GM18499 (cell line): ENCODE measurements around the gene LYSET.
"Not testable (repeated sequence)": the region's sequence is repeated elsewhere in the genome, so short reads cannot be mapped to it uniquely, and the experiment has no call there.

Source experiments
- ATAC-seq: cut with Tn5 transposase; IDR thresholded peaks from one replicate; pipeline ENCODE4 v1.9.1; 2021; ENCODE audit warnings: moderate number of reproducible peaks; ENCODE audit not compliant: insufficient read depth, unreplicated experiment

Gene LYSET, protein sequence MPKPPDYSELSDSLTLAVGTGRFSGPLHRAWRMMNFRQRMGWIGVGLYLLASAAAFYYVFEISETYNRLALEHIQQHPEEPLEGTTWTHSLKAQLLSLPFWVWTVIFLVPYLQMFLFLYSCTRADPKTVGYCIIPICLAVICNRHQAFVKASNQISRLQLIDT

DNA sequence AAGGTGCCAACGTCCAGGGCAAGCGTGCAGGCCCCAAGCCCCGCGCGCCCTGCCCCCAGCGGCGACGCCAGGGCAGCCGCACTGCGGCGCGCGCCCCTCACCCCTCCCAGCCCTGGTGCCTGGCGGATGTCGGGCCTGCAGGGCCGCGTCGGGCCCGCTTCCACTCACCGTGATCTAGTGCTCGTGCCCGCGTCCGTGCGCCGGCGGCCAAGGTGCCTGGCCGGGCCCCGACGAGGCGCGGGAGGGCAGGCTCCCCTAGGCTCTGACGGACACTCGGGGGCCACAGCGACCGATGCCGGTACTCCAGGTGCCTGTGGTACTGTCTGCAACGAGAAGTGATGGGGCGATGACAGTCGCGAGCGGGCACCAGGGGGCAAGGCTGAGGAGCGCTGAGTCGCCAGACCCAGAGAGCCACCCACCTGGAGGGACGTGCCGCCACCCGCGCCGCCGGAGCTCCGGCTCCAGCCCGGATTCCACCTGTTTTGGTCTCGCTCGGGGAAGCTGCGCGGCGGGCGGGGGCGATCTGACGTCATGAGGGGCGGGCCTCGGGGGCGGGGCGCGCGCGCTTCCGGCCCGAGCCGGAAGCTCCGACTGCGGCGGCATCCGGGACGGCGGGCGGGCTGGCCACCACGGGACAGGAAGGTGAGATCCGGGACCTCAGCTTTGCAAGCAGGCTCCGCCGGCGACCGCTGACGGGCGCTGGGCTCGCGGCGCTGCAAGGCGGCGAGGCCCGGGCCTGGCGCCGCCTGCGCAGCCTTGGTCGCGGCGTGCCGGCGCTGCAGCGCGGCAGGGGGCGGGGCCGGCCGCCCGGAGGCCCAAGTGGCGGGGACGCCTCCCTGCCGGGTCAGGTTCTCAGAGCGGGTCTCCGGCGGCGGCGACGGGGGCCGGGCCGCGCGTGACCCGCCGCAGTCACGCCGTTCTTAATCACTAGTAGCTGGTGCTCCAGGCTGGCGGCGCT lies at the start of gene LYSET, which contains the start of gene MOAP1:
Gene LYSET (plus strand): TSS at position 927 of the 958 bp plus-strand sequence. CDS start 89 bp downstream, outside the sequence.
Gene MOAP1 (minus strand): TSS at position 507 of the 958 bp plus-strand sequence. CDS start 655 bp downstream, outside the sequence.
- peak; percentile 70 for ATAC-seq

DNA sequence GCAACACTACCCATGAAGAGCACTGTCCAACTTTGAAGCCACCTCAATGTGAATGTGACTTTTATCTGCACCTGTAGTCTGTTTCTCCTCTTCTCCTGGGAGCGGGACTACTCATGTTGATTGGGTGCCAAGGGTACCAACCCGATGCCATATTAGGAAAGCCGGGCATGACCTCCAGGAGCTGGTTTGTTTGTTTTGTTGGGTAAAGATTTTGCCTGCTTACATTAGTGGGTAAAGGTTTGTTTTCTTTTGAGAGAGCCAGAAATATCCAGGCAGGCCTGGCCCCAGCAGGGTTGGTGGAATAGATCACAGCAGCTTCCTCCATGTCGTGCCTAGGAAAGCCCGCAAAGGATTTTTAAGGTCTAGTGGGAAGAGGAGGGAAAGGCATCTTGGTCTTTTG lies 49.7 kb upstream of the LYSET start:
- ATAC-seq, result no peak

DNA sequence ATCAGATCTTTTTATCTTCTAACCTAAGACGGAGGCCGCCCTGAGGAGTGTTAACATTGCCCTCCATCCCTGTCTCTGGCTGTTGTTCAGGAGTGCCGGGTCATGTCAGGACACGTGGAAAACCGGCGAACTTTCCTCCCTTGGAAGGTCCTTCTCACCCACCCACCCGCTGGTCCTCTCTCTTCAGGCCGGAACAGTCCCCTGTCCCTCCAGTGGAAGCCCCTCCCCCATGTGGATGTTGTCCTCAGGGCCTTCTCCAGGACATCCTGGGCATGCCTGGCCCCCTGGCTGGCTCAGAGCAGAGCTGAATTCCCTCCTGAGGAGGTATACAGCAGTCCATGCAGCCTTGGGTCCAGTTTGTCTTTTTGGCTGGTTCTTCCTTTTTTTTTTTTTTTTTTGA lies 49.1 kb upstream of the LYSET start:
- no peak for ATAC-seq

DNA sequence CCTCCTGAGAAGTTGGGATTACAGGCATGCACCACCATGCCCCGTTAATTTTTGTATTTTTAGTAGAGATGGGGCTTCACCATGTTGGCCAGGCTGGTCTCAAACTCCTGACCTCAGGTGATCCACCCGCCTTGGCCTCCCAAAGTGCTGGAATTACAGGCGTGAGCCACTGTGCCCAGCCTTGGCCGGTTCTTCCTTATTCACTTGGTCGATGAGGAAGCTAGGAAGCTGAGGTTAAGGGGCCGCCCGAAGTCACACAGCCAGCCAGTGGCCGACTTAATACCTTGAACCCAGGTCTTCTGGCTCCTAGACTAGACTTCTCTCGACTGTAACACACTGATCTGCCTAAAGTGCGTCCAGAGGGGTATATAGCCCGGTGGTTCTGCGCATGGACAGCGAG lies 48.6 kb upstream of the LYSET start:
- ATAC-seq, result not testable (repeated sequence)

DNA sequence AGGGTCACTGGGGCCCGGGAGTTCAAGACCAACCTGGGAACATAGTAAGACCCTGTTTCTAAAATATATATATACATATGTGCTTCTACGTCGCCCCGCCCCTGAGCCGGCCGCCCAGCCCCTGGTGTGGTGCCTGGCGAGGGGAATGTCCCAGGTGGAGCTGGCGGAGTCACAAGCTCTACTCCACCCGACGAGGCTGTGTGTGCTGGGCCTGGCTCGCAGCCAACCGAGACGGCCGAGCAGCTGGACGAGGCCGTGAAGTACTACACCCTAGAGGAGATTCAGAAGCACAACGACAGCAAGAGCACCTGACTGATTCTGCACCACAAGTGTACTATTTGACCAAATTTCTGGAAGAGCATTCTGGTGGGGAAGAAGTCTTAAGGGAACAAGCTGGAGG lies 47.3 kb upstream of the LYSET start:
- no peak for ATAC-seq

DNA sequence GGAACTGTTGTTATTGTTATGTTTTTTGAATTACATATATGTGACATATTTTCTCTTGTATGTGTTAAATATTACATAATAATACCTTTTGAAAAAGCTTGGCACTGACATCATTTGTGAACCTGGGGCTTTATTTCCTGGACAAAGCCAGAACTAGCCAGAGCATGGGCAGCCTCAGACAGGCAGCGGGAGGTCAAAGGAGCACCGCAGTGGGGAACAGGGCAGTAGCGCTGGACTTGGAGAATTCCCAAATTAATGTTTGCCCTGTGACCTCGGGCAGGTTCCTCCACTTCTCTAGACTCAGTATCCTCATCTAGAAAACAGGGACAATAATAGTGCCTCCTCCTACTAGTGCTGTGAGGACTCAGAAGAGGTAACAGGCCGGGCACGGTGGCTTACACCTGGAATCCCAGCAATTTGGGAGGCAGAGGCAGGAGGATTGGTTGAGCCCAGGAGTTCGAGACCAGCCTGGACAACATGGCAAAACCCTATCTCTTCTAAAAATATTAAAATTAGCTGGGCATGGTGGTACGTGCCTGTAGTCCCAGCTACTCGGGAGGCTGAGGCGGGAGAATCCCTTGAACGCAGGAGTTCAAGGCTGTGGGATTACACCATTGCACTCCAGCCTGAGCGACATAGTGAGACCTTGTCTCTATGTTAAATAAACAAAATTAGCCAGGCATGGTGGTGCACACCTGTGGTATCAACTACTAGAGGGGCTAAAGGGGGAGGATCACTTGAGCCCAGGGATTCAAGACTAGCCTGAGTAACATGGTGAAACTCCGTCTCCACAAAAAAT lies 42.1 kb upstream of the LYSET start:
- ATAC-seq, result no peak

DNA sequence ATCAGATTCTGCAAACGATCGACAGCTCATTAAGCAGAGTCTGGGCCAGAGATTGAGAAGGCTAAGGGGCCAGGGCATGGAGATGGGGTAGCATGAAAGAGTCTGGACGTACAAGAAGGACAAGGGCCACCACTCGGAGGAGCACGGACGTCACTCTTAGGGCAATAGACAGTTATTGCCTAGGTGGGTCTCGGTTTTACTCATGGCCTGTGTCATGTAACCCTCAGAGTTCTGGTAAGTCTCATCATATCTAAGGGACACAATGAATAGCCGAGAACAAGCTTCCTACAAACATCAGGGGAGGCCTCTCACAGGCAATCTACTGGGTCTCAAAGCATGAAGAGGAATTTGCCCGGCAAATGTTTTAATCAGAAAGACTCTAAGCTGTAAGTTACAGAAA lies 39.0 kb upstream of the LYSET start:
- ATAC-seq, result no peak

DNA sequence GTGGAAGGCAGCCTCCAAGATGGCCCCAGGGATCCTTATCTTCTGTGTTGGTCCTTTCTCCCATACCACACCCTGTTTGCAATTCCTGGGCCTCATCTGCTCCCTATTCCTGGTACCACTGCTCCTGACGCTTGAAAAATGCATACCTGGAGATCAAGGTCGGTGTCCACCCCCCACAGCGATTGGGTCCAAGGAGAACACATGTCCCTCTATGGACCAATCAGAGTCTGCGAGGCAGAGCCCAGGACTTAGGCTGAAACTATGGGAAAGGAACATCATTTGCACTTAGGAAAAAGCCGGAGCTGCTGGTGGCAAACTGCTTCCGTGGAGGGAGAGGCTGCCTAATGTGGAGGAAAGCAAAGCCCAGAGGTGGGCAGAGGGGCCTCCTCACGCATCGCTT lies 36.1 kb upstream of the LYSET start:
- ATAC-seq, result no peak

DNA sequence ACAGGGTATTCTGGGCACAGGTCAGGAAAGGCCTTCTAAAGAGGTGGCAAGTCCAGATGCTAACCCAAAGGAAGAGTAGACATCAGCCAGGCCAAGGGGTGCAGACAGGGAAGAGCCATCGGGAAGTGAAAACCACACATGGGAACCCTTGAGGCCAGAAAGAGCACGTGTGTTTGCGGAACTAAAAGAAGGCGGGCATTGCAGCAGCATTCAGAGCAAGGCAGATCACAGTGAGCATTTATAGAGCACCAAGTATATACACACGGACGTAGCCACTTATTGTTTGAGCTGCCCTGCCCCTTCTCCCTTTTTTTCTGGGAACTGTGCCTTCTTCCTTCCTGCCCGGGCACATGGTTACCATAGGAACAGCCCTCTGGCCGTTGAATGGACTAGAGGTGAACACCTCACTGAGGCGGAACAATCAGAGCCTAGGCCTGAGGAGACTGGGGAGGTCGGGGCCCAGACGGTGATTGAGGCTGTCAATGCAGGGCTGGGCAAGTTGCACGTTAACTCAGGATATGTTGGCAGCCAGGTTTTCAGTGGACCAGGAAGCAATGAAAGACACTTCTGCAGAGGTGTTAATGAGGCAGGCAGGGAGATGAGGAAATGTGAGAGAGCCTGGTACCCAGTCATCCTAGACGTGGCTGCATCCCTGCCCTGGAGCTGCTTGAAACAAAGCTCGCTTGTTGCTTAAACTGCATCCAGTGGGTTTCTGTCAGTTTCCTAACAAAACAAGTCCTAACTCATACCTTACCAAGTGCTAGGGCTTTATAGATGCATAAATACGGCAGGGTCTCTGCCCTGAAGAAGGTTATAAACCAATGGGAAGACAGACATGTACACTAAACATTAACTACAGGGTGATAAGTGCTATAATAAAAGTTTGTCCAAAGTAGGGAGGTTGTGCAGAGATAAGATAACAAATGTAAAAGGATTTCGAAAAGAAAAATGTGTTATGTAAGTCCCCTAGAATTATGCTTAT lies 34.6 kb upstream of the LYSET start:
- ATAC-seq, result no peak

DNA sequence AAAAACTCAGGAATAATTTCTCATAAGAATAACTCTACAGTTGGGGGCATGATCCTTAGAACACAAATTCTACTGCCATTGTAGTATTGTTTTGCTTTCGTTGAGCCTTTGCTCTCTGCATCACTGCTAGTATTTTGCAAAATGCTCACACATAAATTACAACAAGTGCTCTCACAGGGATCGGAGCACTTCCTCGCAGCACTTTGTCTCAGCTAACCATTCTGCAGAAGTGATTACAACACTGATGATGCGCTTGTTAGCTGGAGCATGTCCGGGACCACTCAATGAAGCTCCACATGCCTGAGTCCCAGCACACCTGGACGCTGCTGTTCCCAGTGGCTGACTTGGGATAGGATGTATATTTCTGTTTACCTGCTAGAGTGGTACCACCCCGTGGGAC lies 32.0 kb upstream of the LYSET start:
- no peak for ATAC-seq

DNA sequence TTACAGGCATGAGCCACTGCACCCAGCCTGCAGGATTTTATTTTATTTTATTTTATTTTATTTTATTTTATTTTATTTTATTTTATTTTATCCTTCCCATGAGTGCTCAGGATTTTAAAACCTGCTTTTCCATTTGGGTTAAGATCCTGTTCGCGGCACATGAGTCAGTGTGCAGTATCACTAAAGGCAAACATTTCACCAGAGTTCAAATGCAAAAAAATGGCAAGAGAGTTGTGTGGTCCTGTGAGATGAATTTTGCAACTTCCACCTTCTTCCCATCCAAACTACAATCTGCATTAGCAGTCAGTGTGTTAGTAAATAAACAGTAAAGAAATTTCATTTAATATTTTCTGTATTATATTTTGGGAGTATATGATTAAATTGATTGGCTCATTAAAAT lies 29.4 kb upstream of the LYSET start:
- ATAC-seq, result no peak

DNA sequence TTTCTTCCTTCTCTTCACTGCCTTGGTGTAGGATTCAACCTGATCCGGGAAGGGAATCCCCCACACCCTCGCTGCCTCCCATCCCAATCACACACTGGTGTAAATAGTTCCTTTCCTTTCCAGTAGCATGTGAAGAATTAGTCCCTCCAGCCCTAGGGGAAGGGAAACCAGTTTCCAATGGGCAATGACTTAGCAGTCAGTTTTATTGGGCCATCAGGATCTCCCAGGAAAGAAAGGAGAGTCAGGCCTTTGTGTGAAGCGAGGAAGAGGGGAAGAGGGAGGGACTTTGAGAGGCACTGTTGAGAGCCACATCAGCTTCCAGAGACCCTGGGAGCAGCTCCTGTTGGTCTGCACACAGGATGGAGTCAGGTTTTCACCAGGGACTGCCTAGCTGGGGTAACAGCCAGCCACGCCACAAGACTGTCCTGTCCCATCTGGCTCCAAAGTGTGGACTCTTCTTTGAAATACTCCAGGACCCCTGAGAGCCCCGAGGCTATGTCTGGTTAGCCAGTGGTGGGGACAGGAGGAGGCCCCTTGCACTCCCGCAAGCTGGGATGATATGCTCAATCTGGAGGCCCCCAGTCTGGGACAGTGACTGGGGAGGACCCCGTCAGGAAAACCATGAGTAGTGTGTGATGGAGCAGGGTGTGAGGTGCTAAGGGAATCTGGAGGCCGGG lies 28.3 kb upstream of the LYSET start:
- no peak for ATAC-seq

DNA sequence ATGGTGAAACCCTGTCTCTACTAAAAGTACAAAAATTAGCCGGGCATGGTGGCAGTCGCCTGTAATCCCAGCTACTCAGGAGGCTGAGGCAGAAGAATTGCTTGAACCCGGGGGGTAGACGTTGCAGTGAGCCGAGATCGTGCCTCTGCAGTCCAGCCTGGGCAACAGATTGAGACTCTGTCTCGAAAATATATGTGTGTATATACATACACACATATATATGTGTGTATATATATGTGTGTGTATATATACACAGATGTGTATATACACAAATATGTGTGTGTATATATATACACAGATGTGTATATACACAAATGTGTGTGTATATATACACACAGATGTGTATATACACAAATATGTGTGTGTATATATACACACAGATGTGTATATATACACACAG lies 26.8 kb upstream of the LYSET start:
- not testable (repeated sequence) for ATAC-seq

DNA sequence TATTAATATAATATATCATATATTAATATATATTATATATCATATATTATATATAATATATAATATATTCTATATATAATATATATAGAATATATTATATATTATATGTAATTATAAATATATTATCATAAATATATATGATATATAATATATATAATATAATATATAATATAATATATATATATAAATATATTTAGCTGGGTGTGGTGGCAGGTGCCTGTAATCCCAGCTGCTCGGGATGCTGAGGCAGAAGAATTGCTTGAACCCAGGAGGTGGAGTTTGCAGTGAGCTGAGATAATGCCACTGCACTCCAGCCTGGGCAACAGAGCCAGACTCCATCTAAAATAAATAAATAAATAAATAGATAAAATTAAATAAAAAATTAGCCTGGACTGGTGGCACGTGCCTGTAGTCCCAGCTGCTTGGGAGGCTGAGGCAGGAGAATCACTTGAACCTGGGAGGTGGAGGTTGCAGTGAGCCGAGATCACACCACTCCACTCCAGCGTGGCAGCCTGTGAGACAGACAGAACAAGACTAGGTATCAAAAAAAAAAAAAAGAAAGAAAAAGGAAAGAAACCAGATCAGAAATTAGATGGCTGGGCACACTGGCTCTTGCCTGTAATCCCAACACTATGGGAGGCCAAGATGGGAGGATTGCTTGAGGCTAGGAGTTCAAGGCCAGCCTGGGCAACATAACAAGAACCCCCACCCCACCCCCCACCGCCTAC lies 25.3 kb upstream of the LYSET start:
- not testable (repeated sequence) for ATAC-seq

DNA sequence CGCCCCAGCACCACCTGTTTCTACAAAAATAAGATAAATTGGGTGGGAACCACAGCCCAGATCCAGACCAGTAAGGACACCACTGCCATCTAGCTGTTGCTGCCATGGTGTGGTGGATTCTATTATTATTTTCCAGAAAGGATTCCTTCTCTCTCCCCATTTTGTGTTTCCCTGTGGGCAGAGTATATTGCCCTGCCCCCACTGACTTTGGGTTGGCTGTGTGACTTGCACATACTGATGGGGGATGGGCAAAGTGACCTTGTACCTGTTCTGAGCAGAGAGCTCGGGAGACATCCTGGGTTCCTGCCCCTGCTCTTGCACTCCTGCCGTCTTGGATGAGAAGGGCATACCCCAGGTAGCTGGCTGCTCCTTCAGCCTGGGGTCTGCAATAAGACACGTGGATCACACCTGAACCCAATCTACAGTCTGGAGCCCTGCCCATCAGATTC lies 24.7 kb upstream of the LYSET start:
- no peak for ATAC-seq

DNA sequence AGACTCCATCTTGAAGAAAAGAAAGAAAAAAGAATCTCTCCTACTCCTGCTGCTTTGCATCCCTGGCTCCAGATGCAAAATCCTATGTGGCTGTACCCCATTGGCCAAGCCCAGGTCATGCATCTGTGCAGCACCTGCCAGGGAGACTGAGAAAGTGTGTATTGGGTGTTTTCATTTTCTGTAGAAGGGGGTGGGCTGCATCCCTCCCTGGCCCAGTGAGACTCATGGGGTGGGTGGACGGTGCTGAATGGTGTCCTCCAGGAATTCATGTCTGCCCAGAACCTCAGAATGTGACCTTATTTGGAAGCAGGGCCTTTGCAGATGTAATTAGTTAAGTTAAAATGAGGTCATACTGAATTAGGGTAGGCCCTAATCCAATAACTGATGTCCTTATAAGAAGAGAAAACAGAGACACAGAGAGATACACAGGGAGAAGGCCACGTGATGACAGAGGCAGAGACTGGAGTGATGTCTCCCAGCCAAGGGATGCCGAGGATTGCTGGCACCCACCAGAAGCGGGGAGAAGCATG lies 23.6 kb upstream of the LYSET start:
- ATAC-seq, result no peak

DNA sequence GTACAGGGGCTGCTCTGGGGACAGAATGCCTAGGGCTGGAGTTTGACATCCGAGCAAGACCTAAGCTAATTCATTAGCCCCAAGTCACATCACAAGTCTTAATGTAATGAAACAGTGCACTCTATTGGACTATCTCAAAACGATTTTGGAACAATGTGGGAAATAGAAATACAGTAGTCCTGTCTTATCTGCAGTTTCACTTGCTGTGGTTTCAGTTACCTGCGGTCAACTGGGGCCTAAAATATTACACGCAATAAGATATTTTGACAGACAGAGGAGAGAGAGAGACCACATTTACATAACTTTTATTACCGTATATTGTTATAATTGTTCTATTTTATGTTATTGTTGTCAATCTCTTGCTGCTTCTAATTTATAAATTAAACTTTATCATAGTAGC lies 21.6 kb upstream of the LYSET start:
- no peak for ATAC-seq
